Effector memory CD8-positive, alpha-beta T cell (primary cell): ENCODE data around the gene TSPAN18.
A peak's percentile ranks its signal among the peaks of the same experiment; 100 is the strongest.

Experiments
- ATAC-seq: fragments of 150-1000 bp; cut with Tn5 transposase; replicated peaks from 2 replicates; pipeline ENCODE4 v1.10.0; 2021; ENCODE audit warnings: mild to moderate bottlenecking, moderate library complexity
- DNase-seq, 3 experiments: peaks; one replicate each; pipeline ENCODE4 v3.0.0; 2021
- H3K27ac Mint-ChIP-seq, 2 donors: one replicate each; pipeline ENCODE4 v1.8.0; 2022; ENCODE audit warnings: mild to moderate bottlenecking in 2 of 2, mixed read lengths in 2 of 2, moderate library complexity in 2 of 2
- H3K27me3 Mint-ChIP-seq, 2 donors: one replicate each; pipeline ENCODE4 v1.8.0; 2022; ENCODE audit warnings: mixed read lengths in 2 of 2
- H3K36me3 Mint-ChIP-seq: one replicate; pipeline ENCODE4 v1.8.0; 2022; ENCODE audit warnings: mild to moderate bottlenecking, moderate library complexity, mixed read lengths; ENCODE audit not compliant: insufficient read depth
- H3K4me1 Mint-ChIP-seq, 2 donors: one replicate each; pipeline ENCODE4 v1.8.0; 2022; ENCODE audit warnings: low read depth in 2 of 2, mixed read lengths in 2 of 2
- H3K4me3 Mint-ChIP-seq, 2 donors: one replicate each; pipeline ENCODE4 v1.8.0; 2022; ENCODE audit warnings: mild to moderate bottlenecking in 2 of 2, mixed read lengths in 2 of 2, moderate library complexity in 2 of 2
- H3K9me3 Mint-ChIP-seq, 2 donors: one replicate each; pipeline ENCODE4 v1.8.0; 2022; ENCODE audit warnings: mixed read lengths in 2 of 2

TSPAN18 gene

DNA sequence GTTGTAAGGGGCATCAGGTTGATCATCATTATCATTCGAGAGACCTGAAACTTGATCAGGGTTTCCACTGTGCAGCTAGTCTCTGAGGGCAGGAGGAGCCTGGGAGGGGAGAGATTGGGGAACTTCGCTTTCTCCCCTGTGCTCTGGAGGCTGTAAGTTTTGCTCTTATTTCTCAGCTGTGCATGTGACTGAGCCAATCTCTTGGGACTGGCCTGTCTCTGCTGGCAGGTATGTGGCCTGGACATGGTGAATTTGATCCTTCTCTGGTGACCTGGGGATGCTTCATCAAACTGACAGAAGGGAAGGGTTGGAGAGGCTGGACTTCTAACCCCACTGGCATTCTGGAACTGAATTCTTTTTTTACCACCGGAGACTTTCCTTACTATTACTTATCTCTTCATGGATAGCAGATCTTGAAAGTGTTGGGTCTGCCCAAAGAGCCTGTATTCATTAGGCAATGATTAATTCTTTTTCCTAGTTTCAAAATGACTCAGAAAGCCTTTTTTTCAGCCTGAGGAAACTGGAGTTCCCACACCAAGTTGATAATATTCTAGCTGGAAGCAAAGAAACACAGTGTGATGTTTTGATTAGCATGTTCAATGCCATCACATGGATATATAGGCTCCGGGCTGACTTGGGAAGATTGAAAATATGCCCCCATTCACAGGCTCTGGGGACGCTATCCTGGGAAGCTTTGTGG lies 36.5 kb downstream of the TSPAN18 start:
- H3K27ac Mint-ChIP-seq, result peak overlapping the region in 1 of 2 donors; percentile 16
- no peaks in the 10 kb centered on the region for H3K9me3 Mint-ChIP-seq
- peaks cover 3 to 10% of the 10 kb centered on the region in 2 donors for H3K4me1 Mint-ChIP-seq
- no peak for ATAC-seq
- no peak overlapping the region for H3K4me3 Mint-ChIP-seq
- H3K27me3 Mint-ChIP-seq, result peaks cover 0 to 19% of the 10 kb centered on the region in 2 donors
- no peak for DNase-seq
- no peaks in the 10 kb centered on the region for H3K36me3 Mint-ChIP-seq

GRCh38 chr11:44764583-44764982 lies 37.8 kb downstream of the TSPAN18 start:
- Mint-ChIP-seq H3K4me1 (peaks cover 3 to 10% of the 10 kb centered on the region in 2 donors), H3K27me3 (peaks cover 0 to 10% of the 10 kb centered on the region in 2 donors), H3K4me3 (no peak overlapping the region), H3K36me3 (no peaks in the 10 kb centered on the region), H3K9me3 (no peaks in the 10 kb centered on the region), H3K27ac (no peak overlapping the region)
- DNase-seq, result no peak
- ATAC-seq, result no peak

- peaks cover 3 to 10% of the 10 kb centered on the region in 2 donors for H3K4me1 Mint-ChIP-seq
- no peaks in the 10 kb centered on the region for H3K36me3 Mint-ChIP-seq
- H3K27ac Mint-ChIP-seq, result no peak overlapping the region
- H3K27me3 Mint-ChIP-seq, result peaks cover 0 to 4% of the 10 kb centered on the region in 2 donors
- DNase-seq (no peak), ATAC-seq (no peak)
- no peak overlapping the region for H3K4me3 Mint-ChIP-seq
- no peaks in the 10 kb centered on the region for H3K9me3 Mint-ChIP-seq
Measured at GRCh38 chr11:44765026-44765595, 38.3 kb downstream of the TSPAN18 start.

DNA sequence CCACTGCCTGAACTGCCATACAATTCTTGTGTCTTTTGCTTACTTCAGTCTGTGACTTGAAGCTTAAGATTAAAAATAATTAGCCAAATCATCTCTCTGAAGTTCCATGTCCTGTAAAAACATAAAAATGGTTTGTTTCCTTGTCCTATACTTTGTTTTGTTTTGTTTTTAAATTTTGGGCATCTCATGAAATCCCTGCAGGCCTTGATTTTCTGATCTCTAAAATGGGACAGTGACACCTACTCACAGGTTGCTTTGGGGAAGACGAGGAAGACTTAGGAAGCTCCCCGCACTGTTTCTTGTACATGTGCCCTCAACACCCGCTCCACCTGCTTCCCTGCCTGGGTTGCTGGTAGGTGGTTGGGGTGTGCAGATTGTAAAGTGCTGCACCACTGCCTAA lies 38.9 kb downstream of the TSPAN18 start:
- ATAC-seq (no peak), DNase-seq (no peak)
- Mint-ChIP-seq H3K4me1 (peaks cover 3 to 16% of the 10 kb centered on the region in 2 donors), H3K4me3 (no peak overlapping the region), H3K27me3 (no peaks in the 10 kb centered on the region), H3K27ac (no peak overlapping the region), H3K9me3 (no peaks in the 10 kb centered on the region), H3K36me3 (no peaks in the 10 kb centered on the region)

DNA sequence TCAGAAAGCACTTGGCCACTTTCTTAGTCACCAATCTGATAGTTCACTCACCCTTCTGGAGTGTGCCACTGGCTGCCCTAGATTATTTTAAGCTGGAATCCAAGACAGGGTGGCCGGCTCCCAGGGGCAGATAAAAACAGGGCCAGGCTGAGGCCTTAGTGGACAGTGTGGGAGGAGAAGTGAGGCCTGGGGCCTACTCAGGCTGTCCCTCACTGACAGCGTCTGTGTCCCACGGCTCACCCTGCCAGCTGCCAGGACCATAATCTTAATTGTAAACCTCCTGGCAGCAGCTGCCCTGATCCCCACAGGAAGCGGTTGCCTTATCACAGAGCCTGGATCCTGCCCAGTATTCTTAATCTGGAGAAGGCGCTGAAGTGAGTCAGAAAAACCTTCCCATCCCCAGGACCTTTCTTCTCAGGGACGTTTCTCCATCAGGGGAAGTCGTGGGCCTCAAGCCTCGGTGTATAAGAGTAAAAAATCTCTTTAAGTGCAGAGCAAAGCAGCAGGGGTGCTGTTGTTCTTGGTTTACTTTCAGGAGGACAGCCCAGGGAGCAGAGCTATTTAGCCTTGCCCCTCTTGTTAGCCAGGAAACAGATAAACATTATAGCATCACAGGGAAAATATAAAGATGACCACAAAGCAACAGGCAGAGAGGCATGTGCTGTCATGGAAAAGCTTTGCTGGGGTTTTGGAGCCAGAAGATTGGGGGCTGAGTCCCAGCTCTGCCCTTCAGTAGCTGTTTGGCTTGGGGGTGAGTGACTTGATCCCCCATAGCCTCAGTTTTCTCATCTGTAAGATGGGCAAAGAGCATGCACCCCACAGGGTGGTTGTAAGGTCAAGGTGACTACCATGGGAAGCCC lies 39.6 kb downstream of the TSPAN18 start:
- ATAC-seq (no peak), DNase-seq (no peak)
- Mint-ChIP-seq H3K4me1 (peaks cover 3 to 17% of the 10 kb centered on the region in 2 donors), H3K36me3 (no peaks in the 10 kb centered on the region), H3K4me3 (no peak overlapping the region), H3K27me3 (no peaks in the 10 kb centered on the region), H3K27ac (no peak overlapping the region), H3K9me3 (no peaks in the 10 kb centered on the region)

GRCh38 chr11:44766972-44767278 lies 40.2 kb downstream of the TSPAN18 start:
- no peak overlapping the region for H3K27ac Mint-ChIP-seq
- no peak for DNase-seq
- peaks cover 3 to 17% of the 10 kb centered on the region in 2 donors for H3K4me1 Mint-ChIP-seq
- H3K9me3 Mint-ChIP-seq, result no peaks in the 10 kb centered on the region
- no peak for ATAC-seq
- no peaks in the 10 kb centered on the region for H3K27me3 Mint-ChIP-seq
- no peak overlapping the region for H3K4me3 Mint-ChIP-seq
- H3K36me3 Mint-ChIP-seq, result no peaks in the 10 kb centered on the region

- Mint-ChIP-seq H3K9me3 (no peaks in the 10 kb centered on the region), H3K27me3 (no peaks in the 10 kb centered on the region), H3K4me3 (no peak overlapping the region), H3K27ac (no peak overlapping the region), H3K4me1 (peaks cover 3 to 15% of the 10 kb centered on the region in 2 donors), H3K36me3 (no peaks in the 10 kb centered on the region)
- DNase-seq (no peak), ATAC-seq (no peak)
Measured at GRCh38 chr11:44767421-44767820, 40.7 kb downstream of the TSPAN18 start.

- Mint-ChIP-seq H3K27ac (peak overlapping the region in 1 of 2 donors; percentile 55), H3K27me3 (peaks cover 0 to 10% of the 10 kb centered on the region in 2 donors), H3K36me3 (peaks cover 2% of the 10 kb centered on the region), H3K4me3 (no peak overlapping the region), H3K4me1 (peaks cover 0 to 12% of the 10 kb centered on the region in 2 donors), H3K9me3 (no peaks in the 10 kb centered on the region)
- ATAC-seq, result no peak
- DNase-seq, result no peak
Measured at GRCh38 chr11:44770401-44770800, 43.6 kb downstream of the TSPAN18 start.

GRCh38 chr11:44771252-44771734 lies 44.5 kb downstream of the TSPAN18 start:
- Mint-ChIP-seq H3K27ac (no peak overlapping the region), H3K27me3 (peaks cover 0 to 10% of the 10 kb centered on the region in 2 donors), H3K9me3 (no peaks in the 10 kb centered on the region), H3K4me1 (peaks cover 0 to 12% of the 10 kb centered on the region in 2 donors), H3K4me3 (no peak overlapping the region), H3K36me3 (peaks cover 2% of the 10 kb centered on the region)
- DNase-seq (no peak), ATAC-seq (no peak)

DNA sequence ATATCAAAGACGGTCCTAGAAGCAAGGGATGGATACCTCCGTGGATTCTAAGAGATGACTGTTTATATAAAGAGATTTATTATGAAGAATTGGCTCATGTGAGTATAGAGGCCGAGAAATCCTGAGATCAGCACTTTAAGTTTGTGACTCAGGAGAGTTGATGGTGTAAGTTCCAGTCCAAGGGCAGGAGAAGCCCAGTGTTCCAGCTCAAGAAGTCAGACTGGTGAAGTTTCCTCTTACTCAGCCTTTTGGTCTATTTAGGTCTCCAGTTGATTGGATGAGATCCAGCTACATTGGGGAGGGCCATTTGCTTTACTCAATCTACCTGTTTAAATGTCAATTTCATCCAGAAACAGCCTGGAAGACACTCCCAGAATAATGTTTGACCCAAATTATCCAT lies 45.1 kb downstream of the TSPAN18 start:
- no peak overlapping the region for H3K27ac Mint-ChIP-seq
- H3K4me1 Mint-ChIP-seq, result peaks cover 0 to 12% of the 10 kb centered on the region in 2 donors
- H3K4me3 Mint-ChIP-seq, result no peak overlapping the region
- ATAC-seq (no peak), DNase-seq (no peak)
- H3K9me3 Mint-ChIP-seq, result no peaks in the 10 kb centered on the region
- peaks cover 0 to 10% of the 10 kb centered on the region in 2 donors for H3K27me3 Mint-ChIP-seq
- peaks cover 2% of the 10 kb centered on the region for H3K36me3 Mint-ChIP-seq

DNA sequence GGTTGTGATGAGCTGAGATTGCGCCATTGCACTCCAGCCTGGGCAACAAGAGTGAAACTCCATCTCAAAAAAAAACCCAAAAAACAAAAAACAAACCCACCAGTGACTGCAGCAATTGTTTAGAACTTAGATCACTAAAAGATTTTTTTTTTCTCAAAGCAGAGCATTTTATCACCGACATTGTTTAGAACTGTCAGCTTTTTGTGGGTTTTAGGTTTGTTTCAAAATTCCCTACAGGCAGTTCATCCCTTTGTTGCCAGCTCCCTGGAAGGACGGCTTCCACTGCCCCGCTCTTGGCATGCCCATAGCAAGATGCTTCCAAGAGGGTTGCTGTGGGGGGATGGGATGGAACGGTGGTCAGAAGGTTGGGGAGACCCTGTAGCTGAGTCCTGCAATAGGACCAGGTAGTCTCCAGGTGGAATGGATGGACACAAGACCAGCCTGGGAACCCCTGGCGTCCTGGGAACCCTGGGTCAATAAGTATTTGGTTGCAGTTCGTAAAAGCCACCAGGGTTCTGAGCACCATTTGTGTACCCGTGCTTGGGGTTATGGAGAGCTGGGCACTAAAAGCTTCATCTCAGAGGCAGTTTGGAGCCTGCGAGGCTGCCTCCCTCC lies 46.7 kb downstream of the TSPAN18 start:
- H3K4me1 Mint-ChIP-seq, result peaks cover 0 to 17% of the 10 kb centered on the region in 2 donors
- peaks cover 6% of the 10 kb centered on the region for H3K36me3 Mint-ChIP-seq
- peaks cover 0 to 10% of the 10 kb centered on the region in 2 donors for H3K27me3 Mint-ChIP-seq
- no peaks in the 10 kb centered on the region for H3K9me3 Mint-ChIP-seq
- ATAC-seq (no peak), DNase-seq (no peak)
- H3K27ac Mint-ChIP-seq, result no peak overlapping the region
- no peak overlapping the region for H3K4me3 Mint-ChIP-seq

GRCh38 chr11:44774108-44774507 lies 47.3 kb downstream of the TSPAN18 start:
- Mint-ChIP-seq H3K4me1 (peaks cover 0 to 19% of the 10 kb centered on the region in 2 donors), H3K27me3 (peaks cover 0 to 10% of the 10 kb centered on the region in 2 donors), H3K4me3 (no peak overlapping the region), H3K27ac (no peak overlapping the region), H3K36me3 (peaks cover 6% of the 10 kb centered on the region), H3K9me3 (no peaks in the 10 kb centered on the region)
- no peak for ATAC-seq
- no peak for DNase-seq

DNA sequence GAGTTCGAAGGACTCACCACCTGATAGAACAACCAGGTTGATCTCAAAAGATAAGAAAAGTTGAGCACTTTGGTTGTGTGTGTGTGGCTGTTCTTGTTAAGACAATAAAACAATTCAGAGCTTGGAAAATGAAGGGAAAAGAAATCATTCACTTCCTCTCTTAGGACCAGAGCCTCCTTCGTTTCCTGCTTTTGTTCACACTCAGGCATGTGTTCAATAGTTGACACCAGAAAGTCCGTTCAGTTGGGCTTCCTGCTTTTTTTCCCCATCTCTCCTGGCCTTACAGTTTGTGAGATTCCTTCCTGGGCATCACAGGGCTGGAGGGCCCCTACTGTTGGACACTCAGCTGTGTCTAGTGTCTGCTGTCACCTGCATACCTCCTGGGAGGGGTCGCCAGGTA lies 48.0 kb downstream of the TSPAN18 start:
- Mint-ChIP-seq H3K27me3 (peaks cover 0 to 10% of the 10 kb centered on the region in 2 donors), H3K36me3 (peaks cover 8% of the 10 kb centered on the region), H3K9me3 (no peaks in the 10 kb centered on the region)

More for the DNA sequence above, 48.0 kb downstream of the TSPAN18 start:
- DNase-seq (no peak), ATAC-seq (no peak)
- Mint-ChIP-seq H3K4me1 (peaks cover 0 to 21% of the 10 kb centered on the region in 2 donors), H3K4me3 (no peak overlapping the region), H3K27ac (peak overlapping the region in 1 of 2 donors; percentile 9)
